AG09309 (cell line): ENCODE measurements around the gene PRDM7.

Source experiments
- DNase-seq: peaks from one replicate; pipeline ENCODE4 v3.0.0-alpha.2; 2010; ENCODE audit warnings: low read depth
- H3K4me3 ChIP-seq: 2 replicates; pipeline ENCODE4 v1.5.1; 2011; ENCODE audit warnings: mild to moderate bottlenecking, low read depth, low read length, moderate library complexity; ENCODE audit not compliant: control insufficient read depth
- TF ChIP-seq, protein P1 (sequence below): IDR thresholded peaks from 2 replicates; pipeline ENCODE4 v1.5.1; 2011; ENCODE audit warnings: mild to moderate bottlenecking, low read depth, low read length, inconsistent platforms; ENCODE audit not compliant: insufficient read depth, control insufficient read depth; ENCODE audit errors: missing control alignments

Gene PRDM7

DNA sequence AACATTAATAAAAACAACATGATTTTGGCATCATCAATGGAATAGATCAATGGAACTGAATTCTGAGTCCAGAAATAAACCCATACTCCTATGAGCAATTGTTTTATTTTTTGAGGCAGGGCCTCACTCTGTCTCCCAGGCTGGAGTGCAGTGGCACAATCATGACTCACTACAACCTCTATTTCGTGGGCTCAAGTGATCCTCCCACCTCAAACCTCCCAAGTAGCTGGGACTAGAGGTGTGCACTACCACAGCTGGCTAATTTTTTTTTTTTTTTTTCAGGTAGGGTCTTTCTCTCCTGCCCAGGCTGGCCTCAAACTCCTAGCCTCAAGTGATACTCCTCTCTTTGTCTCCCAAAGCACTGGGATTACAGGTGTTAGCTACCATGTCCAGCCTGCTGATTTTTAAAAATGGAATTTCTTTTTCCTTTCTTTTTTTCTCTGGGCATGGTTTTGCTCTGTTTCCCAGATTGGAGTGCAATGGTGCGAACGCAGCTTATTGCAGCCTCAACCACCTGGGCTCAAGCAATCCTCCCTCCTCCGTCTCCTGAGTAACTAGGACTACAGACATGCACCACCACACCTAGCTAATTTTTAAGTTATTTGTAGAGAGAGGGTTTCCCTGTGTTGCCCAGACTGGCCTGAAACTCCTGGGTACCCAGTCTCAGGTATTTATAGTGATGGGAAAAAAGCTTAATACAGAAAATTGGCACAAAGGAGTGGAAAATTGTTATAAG is 7.3 kb upstream of the PRDM7 start:
- H3K4me3 ChIP-seq: no peak overlapping the region
- TF ChIP-seq, protein P1, sequence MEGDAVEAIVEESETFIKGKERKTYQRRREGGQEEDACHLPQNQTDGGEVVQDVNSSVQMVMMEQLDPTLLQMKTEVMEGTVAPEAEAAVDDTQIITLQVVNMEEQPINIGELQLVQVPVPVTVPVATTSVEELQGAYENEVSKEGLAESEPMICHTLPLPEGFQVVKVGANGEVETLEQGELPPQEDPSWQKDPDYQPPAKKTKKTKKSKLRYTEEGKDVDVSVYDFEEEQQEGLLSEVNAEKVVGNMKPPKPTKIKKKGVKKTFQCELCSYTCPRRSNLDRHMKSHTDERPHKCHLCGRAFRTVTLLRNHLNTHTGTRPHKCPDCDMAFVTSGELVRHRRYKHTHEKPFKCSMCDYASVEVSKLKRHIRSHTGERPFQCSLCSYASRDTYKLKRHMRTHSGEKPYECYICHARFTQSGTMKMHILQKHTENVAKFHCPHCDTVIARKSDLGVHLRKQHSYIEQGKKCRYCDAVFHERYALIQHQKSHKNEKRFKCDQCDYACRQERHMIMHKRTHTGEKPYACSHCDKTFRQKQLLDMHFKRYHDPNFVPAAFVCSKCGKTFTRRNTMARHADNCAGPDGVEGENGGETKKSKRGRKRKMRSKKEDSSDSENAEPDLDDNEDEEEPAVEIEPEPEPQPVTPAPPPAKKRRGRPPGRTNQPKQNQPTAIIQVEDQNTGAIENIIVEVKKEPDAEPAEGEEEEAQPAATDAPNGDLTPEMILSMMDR: no peak
- DNase-seq: no peak

GRCh38 chr16:90083139-90083538 is 6.0 kb upstream of the PRDM7 start:
- DNase-seq: no peak
- no peak overlapping the region for H3K4me3 ChIP-seq
- TF ChIP-seq, protein P1: no peak

DNA sequence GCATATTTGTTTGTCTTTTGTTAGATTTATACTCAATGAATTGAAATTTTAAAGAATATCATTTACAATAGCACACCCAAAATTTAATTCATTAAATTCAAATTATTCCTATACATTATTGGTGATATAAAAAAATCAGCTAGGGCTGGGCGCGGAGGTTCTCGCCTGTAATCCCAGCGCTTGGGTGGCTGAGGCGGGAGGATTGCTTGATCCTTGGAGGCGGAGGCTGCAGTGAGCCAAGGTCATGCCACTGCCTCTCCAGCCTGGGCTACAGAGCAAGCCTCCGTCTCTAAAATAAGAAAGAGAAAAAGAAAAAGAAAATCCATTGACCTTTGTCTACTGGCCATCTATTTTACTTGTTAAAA is 4.5 kb upstream of the PRDM7 start:
- no peak overlapping the region for H3K4me3 ChIP-seq
- TF ChIP-seq, protein P1: no peak
- no peak for DNase-seq

DNA sequence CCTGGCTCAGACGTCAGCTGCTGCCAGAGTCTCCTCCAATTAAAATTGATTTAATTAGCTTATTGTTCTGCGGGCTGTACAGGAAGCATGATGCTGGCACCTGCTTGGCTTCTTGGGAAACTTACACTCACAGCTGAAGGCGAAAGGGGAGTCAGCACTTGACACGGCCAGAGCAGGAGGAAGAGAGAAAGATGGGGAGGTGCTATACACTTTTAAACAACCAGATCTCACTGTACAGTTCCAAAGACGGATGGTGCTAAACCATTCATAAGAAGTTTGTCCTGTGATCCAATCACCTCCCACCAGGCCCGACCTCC is 1.4 kb upstream of the PRDM7 start:
- no peak for DNase-seq
- no peak overlapping the region for H3K4me3 ChIP-seq
- TF ChIP-seq, protein P1: no peak

- peak overlapping the region; percentile 45 for H3K4me3 ChIP-seq
- TF ChIP-seq, protein P1: no peak
- no peak for DNase-seq
Observed at GRCh38 chr16:90077757-90078578, 837 bp upstream of the PRDM7 start.

GRCh38 chr16:90072442-90073105 is 4.6 kb downstream of the PRDM7 start:
- H3K4me3 ChIP-seq: no peak overlapping the region
- DNase-seq: no peak
- TF ChIP-seq, protein P1: no peak
